Stimulated activated naive CD4-positive, alpha-beta T cell treated with Interleukin-2 at 50 U/mL for 16 hours (primary cell): ENCODE results near the gene DNAJC15.
A peak's percentile ranks its signal among the peaks of the same experiment; 100 is the strongest.
"Not testable (repeated sequence)": the region's sequence is repeated elsewhere in the genome, so short reads cannot be mapped to it uniquely, and the experiment has no call there.

Experiments
- DNase-seq: peaks from one replicate; lab custom pipeline; 2025; lab: John Stamatoyannopoulos, UW

Gene DNAJC15

GRCh38 chr13:43023289-43023963 lies at the start of gene DNAJC15:
Gene DNAJC15, plus strand, starts transcription at chr13:43023586. Its CDS starts 41 bp downstream, at chr13:43023627.
- DNase-seq: peak; percentile 45

- DNase-seq: no peak
These were observed 47.3 kb upstream of the DNAJC15 start for GRCh38 chr13:42976066-42976465.

- no peak for DNase-seq
These were observed 46.1 kb upstream of the DNAJC15 start for GRCh38 chr13:42977219-42977659.

- DNase-seq: no peak
These were observed 42.1 kb upstream of the DNAJC15 start for GRCh38 chr13:42981317-42981716.

GRCh38 chr13:42981853-42982252 lies 41.5 kb upstream of the DNAJC15 start:
- no peak for DNase-seq

- no peak for DNase-seq
These were observed 39.4 kb upstream of the DNAJC15 start for GRCh38 chr13:42984026-42984425.

- DNase-seq: no peak
These were observed 38.7 kb upstream of the DNAJC15 start for GRCh38 chr13:42984691-42985090.

- no peak for DNase-seq
These were observed 37.8 kb upstream of the DNAJC15 start for GRCh38 chr13:42985312-42986175.

- no peak for DNase-seq
These were observed 37.2 kb upstream of the DNAJC15 start for GRCh38 chr13:42986176-42986574.

GRCh38 chr13:42990291-42991232 lies 32.8 kb upstream of the DNAJC15 start:
- DNase-seq: no peak

- not testable (repeated sequence) for DNase-seq
These were observed 32.0 kb upstream of the DNAJC15 start for GRCh38 chr13:42991233-42991897.

- DNase-seq: peak; percentile 76
These were observed 31.3 kb upstream of the DNAJC15 start, which contains the start of gene EPSTI1 for GRCh38 chr13:42991898-42992763. Gene EPSTI1, minus strand, starts transcription at chr13:42992241. Its CDS starts 76 bp downstream, at chr13:42992165.

GRCh38 chr13:42992764-42993122 lies 30.6 kb upstream of the DNAJC15 start:
- DNase-seq: no peak

GRCh38 chr13:42994878-42995277 lies 28.5 kb upstream of the DNAJC15 start:
- no peak for DNase-seq

- no peak for DNase-seq
These were observed 26.8 kb upstream of the DNAJC15 start for GRCh38 chr13:42996584-42996983.

- DNase-seq: no peak
These were observed 26.0 kb upstream of the DNAJC15 start for GRCh38 chr13:42997381-42997780.

- DNase-seq: no peak
These were observed 23.9 kb upstream of the DNAJC15 start for GRCh38 chr13:42999491-42999890.

- no peak for DNase-seq
These were observed 22.7 kb upstream of the DNAJC15 start for GRCh38 chr13:43000676-43001075.

- DNase-seq: no peak
These were observed 21.4 kb upstream of the DNAJC15 start for GRCh38 chr13:43002021-43002420.

GRCh38 chr13:43003010-43003409 lies 20.4 kb upstream of the DNAJC15 start:
- no peak for DNase-seq
